ENCODE data around the gene VGLL3.

- TF ChIP-seq EZH2 (IDR thresholded peaks at IDR 0.05) (no peak), POLR2AphosphoS5 (IDR thresholded peaks at IDR 0.05; ENCODE audit: borderline replicate concordance, low read depth, low read length) (no peak)
These were observed 21.3 kb downstream of the VGLL3 start for GRCh38 chr3:86969500-86970189.

Data from SK-N-MC (cell line).